A673 (cell line): Measurements from ENCODE around the gene HUS1B. TPM values are rescaled to one million over a fixed set of nuclear protein-coding genes. Genes with fewer than 3 reads are reported as not detected.

Experiments used
- BruUV-seq: library from RNA; stranded (reverse); fragments of 400-500 nt; replicated peaks from 2 replicates; lab custom pipeline; 2021; lab: Mats Ljungman, UMichigan
- CTCF ChIA-PET: fragments of 300-600 bp; sonication (Branson Sonifier 250); formaldehyde crosslinking; loops from one replicate; lab custom pipeline; 2022; ENCODE audit warnings: antibody characterized with exemption; lab: Charles Lee
- POLR2A ChIA-PET: fragments of 300-600 bp; sonication (Branson Sonifier 250); formaldehyde crosslinking; loops from one replicate; lab custom pipeline; 2022; ENCODE audit warnings: antibody characterized with exemption; ENCODE audit not compliant: low non-redundant PET; lab: Charles Lee
- DNase-seq: peaks from one replicate; pipeline ENCODE4 v3.0.0-alpha.2; 2015; ENCODE audit warnings: low spot score
- H3K27ac ChIP-seq: fragments of 200-600 bp; sonication (generic); 2 replicates; pipeline ENCODE4 v1.5.1; 2016; ENCODE audit warnings: mixed run types, low read depth, mild to moderate bottlenecking, mixed read lengths, antibody characterized with exemption, low read length; ENCODE audit not compliant: poor library complexity, severe bottlenecking
- H3K27me3 ChIP-seq: fragments of 200-600 bp; sonication (generic); replicated peaks from 2 replicates; pipeline ENCODE4 v1.6.1; 2017; ENCODE audit warnings: mixed run types, low read depth, mild to moderate bottlenecking, mixed read lengths, antibody characterized with exemption, low read length; ENCODE audit not compliant: insufficient read depth, poor library complexity
- H3K36me3 ChIP-seq: fragments of 200-600 bp; sonication (generic); 2 replicates; pipeline ENCODE4 v1.6.1; 2016; ENCODE audit warnings: mixed run types, mild to moderate bottlenecking, mixed read lengths, antibody characterized with exemption, low read length; ENCODE audit not compliant: insufficient read depth, poor library complexity, severe bottlenecking
- H3K4me1 ChIP-seq: fragments of 200-600 bp; sonication (generic); 2 replicates; pipeline ENCODE4 v1.6.1; 2017; ENCODE audit warnings: mixed run types, mild to moderate bottlenecking, mixed read lengths, antibody characterized with exemption, low read length; ENCODE audit not compliant: insufficient read depth, poor library complexity, severe bottlenecking
- H3K4me3 ChIP-seq: fragments of 200-600 bp; sonication (generic); 2 replicates; pipeline ENCODE4 v1.5.1; 2016; ENCODE audit warnings: low read depth, mixed run types, mild to moderate bottlenecking, mixed read lengths, low read length; ENCODE audit not compliant: poor library complexity, severe bottlenecking
- H3K9me3 ChIP-seq: fragments of 200-600 bp; sonication (generic); 2 replicates; pipeline ENCODE4 v1.6.1; 2016; ENCODE audit warnings: mixed run types, low read depth, mild to moderate bottlenecking, mixed read lengths, antibody characterized with exemption, low read length; ENCODE audit not compliant: poor library complexity, severe bottlenecking
- CTCF ChIP-seq: fragments of 300-800, 200-600 bp; sonication (generic); conservative IDR thresholded peaks from 2 replicates; pipeline ENCODE4 v1.5.1; 2017; ENCODE audit warnings: low read depth, mild to moderate bottlenecking, antibody characterized with exemption, low read length, moderate library complexity, mixed read lengths
- EZH2 ChIP-seq: fragments of 200-600 bp; sonication (generic); IDR thresholded peaks from 2 replicates; pipeline ENCODE4 v1.6.1; 2017; ENCODE audit warnings: borderline replicate concordance, low read depth, mild to moderate bottlenecking, mixed read lengths, antibody characterized with exemption, low read length; ENCODE audit not compliant: poor library complexity, severe bottlenecking
- intact Hi-C: fragments of 100-400 bp; cut with micrococcal nuclease; formaldehyde crosslinking; loops from one replicate; pipeline ENCODE4 v1.10.0; 2022; ENCODE audit not compliant: unreplicated experiment
- total RNA-seq: library from RNA; stranded (reverse); gene quantifications from 2 replicates; pipeline ENCODE4 v1.2.3, GENCODE V29; 2021

HUS1B gene
- total RNA-seq, 1 experiment from 2014 or later = 0.88 TPM

GRCh38 chr6:613981-614380, 42.9 kb downstream of the HUS1B start:
- DNase-seq = no peak
- Histone ChIP-seq H3K36me3 (no peaks in the 10 kb centered on the region), H3K27me3 (no peaks in the 10 kb centered on the region), H3K9me3 (no peaks in the 10 kb centered on the region), H3K27ac (no peak overlapping the region), H3K4me1 (no peaks in the 10 kb centered on the region), H3K4me3 (no peak overlapping the region)
- intact Hi-C loops = no loop called here
- no TSS peak for BruUV-seq
- ChIA-PET CTCF (no interaction called here), POLR2A (no interaction called here)
- no peak for TF ChIP-seq CTCF
- TF ChIP-seq EZH2 = no peak

- H3K4me1 ChIP-seq = no peaks in the 10 kb centered on the region
- no TSS peak for BruUV-seq
- no peaks in the 10 kb centered on the region for H3K36me3 ChIP-seq
- no peaks in the 10 kb centered on the region for H3K27me3 ChIP-seq
- H3K9me3 ChIP-seq = no peaks in the 10 kb centered on the region
- intact Hi-C loops = no loop called here
- no peak overlapping the region for H3K27ac ChIP-seq
- DNase-seq = no peak
- ChIA-PET POLR2A (no interaction called here), CTCF (no interaction called here)
- TF ChIP-seq CTCF = no peak
- H3K4me3 ChIP-seq = no peak overlapping the region
Observed at GRCh38 chr6:611928-612327, 45.0 kb downstream of the HUS1B start.

GRCh38 chr6:610882-611281, 46.0 kb downstream of the HUS1B start:
- ChIA-PET POLR2A (no interaction called here), CTCF (no interaction called here)
- Histone ChIP-seq H3K9me3 (no peaks in the 10 kb centered on the region), H3K27me3 (no peaks in the 10 kb centered on the region), H3K4me3 (no peak overlapping the region), H3K36me3 (no peaks in the 10 kb centered on the region), H3K27ac (no peak overlapping the region), H3K4me1 (no peaks in the 10 kb centered on the region)
- no peak for DNase-seq
- BruUV-seq = no TSS peak
- intact Hi-C loops = no loop called here
- TF ChIP-seq EZH2 (no peak), CTCF (no peak)
